ENCODE measurements around the gene ARL5C. TPM values are rescaled to one million over a fixed set of nuclear protein-coding genes. Genes with fewer than 3 reads are reported as not detected.

ARL5C gene
- total RNA-seq, 4 donors from 2014 or later: not detected

DNA sequence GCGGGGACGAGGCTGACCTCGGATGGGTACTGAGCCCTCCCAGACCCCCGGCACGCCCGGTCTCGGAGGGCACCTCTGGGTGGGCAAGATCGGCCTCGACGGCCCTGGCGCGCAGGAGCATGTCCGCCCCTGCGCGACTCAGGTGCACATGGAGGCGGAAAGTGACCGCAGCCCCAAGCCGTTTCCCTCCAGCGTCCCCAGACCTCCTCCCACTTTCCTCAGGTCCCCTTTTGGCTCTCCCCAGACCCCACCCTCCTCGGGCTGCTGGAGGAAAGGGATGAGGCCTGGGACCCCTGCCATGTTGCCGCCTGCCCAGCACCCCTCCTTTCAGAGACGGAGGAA is 44.1 kb upstream of the ARL5C start:
- TF ChIP-seq POLR2A (IDR thresholded peaks at IDR 0.05) (no peak), EP300 (IDR thresholded peaks at IDR 0.05; ENCODE audit: low read depth) (no peak), POLR2AphosphoS5 (IDR thresholded peaks at IDR 0.05) (no peak)
- TF ChIP-seq, protein P1, sequence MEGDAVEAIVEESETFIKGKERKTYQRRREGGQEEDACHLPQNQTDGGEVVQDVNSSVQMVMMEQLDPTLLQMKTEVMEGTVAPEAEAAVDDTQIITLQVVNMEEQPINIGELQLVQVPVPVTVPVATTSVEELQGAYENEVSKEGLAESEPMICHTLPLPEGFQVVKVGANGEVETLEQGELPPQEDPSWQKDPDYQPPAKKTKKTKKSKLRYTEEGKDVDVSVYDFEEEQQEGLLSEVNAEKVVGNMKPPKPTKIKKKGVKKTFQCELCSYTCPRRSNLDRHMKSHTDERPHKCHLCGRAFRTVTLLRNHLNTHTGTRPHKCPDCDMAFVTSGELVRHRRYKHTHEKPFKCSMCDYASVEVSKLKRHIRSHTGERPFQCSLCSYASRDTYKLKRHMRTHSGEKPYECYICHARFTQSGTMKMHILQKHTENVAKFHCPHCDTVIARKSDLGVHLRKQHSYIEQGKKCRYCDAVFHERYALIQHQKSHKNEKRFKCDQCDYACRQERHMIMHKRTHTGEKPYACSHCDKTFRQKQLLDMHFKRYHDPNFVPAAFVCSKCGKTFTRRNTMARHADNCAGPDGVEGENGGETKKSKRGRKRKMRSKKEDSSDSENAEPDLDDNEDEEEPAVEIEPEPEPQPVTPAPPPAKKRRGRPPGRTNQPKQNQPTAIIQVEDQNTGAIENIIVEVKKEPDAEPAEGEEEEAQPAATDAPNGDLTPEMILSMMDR (IDR thresholded peaks at IDR 0.05): no peak

DNA sequence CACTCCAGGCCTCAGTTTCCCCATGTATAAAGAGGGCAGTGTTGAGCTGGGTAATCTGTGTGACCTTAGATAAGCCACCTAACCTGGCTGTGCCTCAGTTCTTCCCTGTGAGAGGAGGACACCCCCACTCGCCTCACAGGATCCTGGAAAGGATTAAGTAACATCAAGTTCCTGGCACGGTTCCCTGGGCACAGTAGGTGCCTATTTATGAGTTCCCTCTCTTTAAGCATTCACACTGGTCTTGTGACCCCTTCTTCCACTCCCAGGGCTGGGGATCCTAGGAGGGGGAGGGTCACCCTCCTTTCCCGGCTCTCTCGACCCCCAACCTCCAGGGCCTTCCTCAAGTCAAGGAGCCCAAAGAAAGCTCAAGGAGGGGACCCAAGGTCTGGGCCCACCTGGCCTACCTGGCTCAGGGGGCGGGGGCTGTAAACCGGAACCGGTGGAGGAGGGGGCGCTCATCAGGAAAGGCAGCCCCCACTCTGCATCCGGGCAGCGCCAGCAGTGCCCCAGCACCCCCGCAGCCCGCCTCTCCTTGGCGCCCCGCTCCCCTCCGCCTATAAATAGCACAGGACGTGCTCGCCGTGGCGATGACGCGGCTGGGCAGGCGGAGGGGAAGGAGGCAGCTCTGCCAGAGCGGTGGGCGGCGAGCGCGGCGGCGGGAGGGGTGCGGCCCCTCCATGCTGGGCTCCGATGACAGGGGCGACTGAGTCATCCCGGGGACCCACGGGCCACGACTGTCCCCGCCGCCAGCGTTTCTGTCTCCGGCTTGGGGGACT is 43.5 kb upstream of the ARL5C start:
- Histone ChIP-seq H3K27ac (peak overlapping the region in 3 of 4 donors; percentile 2 to 39 (median 17)), H3K9me3 (no peaks in the 10 kb centered on the region), H3K36me3 (peaks cover 0 to 7% (median 3%) of the 10 kb centered on the region in 4 donors), H3K4me3 (peak overlapping the region; percentile 4 to 42 (median 32)), H3K4me1 (peaks cover 16 to 31% (median 20%) of the 10 kb centered on the region in 4 donors), H3K27me3 (no peaks in the 10 kb centered on the region)
- 8 to 40% methylated on average over 1 to 19 of the region's 39 CpGs for WGBS, 2 donors (ENCODE audit: low coverage in 1 of 2)
- intact Hi-C loops (cut with DNase I; ENCODE audit: low total_unique reads): loop anchor here (5.0 kb wide), 1 partner anchor 33 kb away; no protein-coding TSS in a partner anchor
- TF ChIP-seq EP300 (IDR thresholded peaks at IDR 0.05; ENCODE audit: low read depth): no peak
- no peak for TF ChIP-seq POLR2AphosphoS5 (IDR thresholded peaks at IDR 0.05)
- no peak for TF ChIP-seq POLR2A (IDR thresholded peaks at IDR 0.05)
- TF ChIP-seq, protein P1 (IDR thresholded peaks at IDR 0.05): no peak
- in situ Hi-C loops (cut with MboI; ENCODE audit: low pct_ligation_motif_present in 1 of 4, low pct_unique_long_range_greater_than_20kb in 1 of 4, low sequenced_read_pairs in 3 of 4): no loop called here
- peak; percentile 70 for DNase-seq

More for the DNA sequence above, 44.1 kb upstream of the ARL5C start:
- Histone ChIP-seq H3K27ac (peak overlapping the region in 3 of 4 donors; percentile 2 to 39 (median 17)), H3K4me1 (peaks cover 16 to 31% (median 20%) of the 10 kb centered on the region in 4 donors), H3K4me3 (peak overlapping the region; percentile 4 to 42 (median 32)), H3K27me3 (no peaks in the 10 kb centered on the region), H3K9me3 (no peaks in the 10 kb centered on the region), H3K36me3 (peaks cover 0 to 1% (median 0%) of the 10 kb centered on the region in 4 donors)
- DNase-seq: no peak
- in situ Hi-C loops (cut with MboI; ENCODE audit: low pct_ligation_motif_present in 1 of 4, low pct_unique_long_range_greater_than_20kb in 1 of 4, low sequenced_read_pairs in 3 of 4): no loop called here
- intact Hi-C loops (cut with DNase I; ENCODE audit: low total_unique reads): no loop called here
- WGBS, 2 donors (ENCODE audit: low coverage in 1 of 2): 32% methylated on average over 22 of the region's 22 CpGs; no CpG with 5 or more reads in 1 of the 2 donors

DNA sequence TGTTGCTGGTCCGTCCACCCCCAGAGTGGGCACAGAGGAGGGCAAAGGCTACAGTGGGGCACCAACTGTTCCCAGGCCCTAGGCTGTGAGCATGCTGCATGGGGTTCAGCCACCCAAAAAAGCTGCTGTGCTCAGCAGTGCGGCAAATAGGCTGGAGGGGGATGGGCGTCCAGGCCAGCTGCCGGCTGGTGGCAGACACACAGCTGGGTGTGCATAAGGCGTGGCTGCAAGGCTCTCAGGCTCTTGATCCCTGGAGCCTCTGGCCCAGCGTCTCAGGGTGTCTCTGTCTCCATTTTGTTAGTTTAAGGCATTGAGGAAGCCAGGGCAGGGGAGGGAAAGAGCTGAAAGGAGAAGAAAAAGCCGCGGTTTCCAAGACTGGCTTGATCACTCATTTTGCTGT is 42.9 kb upstream of the ARL5C start:
- Histone ChIP-seq H3K4me3 (peak overlapping the region in 1 of 4 donors; percentile 42), H3K36me3 (peaks cover 0 to 13% (median 6%) of the 10 kb centered on the region in 4 donors), H3K27ac (peak overlapping the region in 3 of 4 donors; percentile 12 to 39 (median 17)), H3K9me3 (no peaks in the 10 kb centered on the region), H3K27me3 (no peaks in the 10 kb centered on the region), H3K4me1 (peaks cover 16 to 31% (median 20%) of the 10 kb centered on the region in 4 donors)
- DNase-seq: peak; percentile 71
- intact Hi-C loops (cut with DNase I; ENCODE audit: low total_unique reads): loop anchor here (5.0 kb wide), 1 partner anchor 33 kb away; no protein-coding TSS in a partner anchor
- no peak for TF ChIP-seq EP300 (IDR thresholded peaks at IDR 0.05; ENCODE audit: low read depth)
- in situ Hi-C loops (cut with MboI; ENCODE audit: low pct_ligation_motif_present in 1 of 4, low pct_unique_long_range_greater_than_20kb in 1 of 4, low sequenced_read_pairs in 3 of 4): no loop called here
- 25 to 53% methylated on average over 2 to 8 of the region's 8 CpGs for WGBS, 2 donors (ENCODE audit: low coverage in 1 of 2)

DNA sequence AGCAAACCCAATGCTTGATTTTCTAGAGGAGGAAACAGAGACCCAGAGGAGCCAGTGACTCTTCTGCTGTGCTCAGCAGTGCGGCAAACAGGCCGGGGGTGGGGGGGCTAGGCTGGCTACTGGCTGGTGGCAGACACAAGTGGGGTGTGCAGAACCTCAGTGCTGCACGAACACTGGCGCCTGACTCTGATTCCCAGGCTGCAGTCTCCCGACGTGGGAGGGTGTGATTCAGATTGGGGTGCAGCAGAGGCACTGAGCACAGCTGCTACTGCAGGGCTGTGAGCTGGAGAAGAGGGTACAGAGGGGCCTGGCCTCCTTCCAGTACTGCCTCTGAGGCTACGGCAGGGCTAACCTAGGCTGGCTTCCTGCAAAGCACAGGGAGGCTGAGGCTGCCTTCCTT is 42.2 kb upstream of the ARL5C start:
- Histone ChIP-seq H3K4me3 (no peak overlapping the region), H3K27ac (no peak overlapping the region), H3K36me3 (peaks cover 0 to 20% (median 10%) of the 10 kb centered on the region in 4 donors), H3K9me3 (no peaks in the 10 kb centered on the region), H3K4me1 (peaks cover 16 to 31% (median 20%) of the 10 kb centered on the region in 4 donors), H3K27me3 (no peaks in the 10 kb centered on the region)
- in situ Hi-C loops (cut with MboI; ENCODE audit: low pct_ligation_motif_present in 1 of 4, low pct_unique_long_range_greater_than_20kb in 1 of 4, low sequenced_read_pairs in 3 of 4): no loop called here
- no peak for DNase-seq
- WGBS, 2 donors (ENCODE audit: low coverage in 1 of 2): 50% methylated on average over 7 of the region's 7 CpGs; no CpG with 5 or more reads in 1 of the 2 donors
- TF ChIP-seq EP300 (IDR thresholded peaks at IDR 0.05; ENCODE audit: low read depth) (no peak), POLR2A (IDR thresholded peaks at IDR 0.05) (no peak), POLR2AphosphoS5 (IDR thresholded peaks at IDR 0.05) (no peak)
- TF ChIP-seq, protein P1 (IDR thresholded peaks at IDR 0.05): no peak
- intact Hi-C loops (cut with DNase I; ENCODE audit: low total_unique reads): loop anchor here (5.0 kb wide), 1 partner anchor 34 kb away; no protein-coding TSS in a partner anchor
